ENCODE measurements around the gene CABP7. TPM values are rescaled to one million over a fixed set of nuclear protein-coding genes. Genes with fewer than 3 reads are reported as not detected.
A peak's percentile ranks its signal among the peaks of the same experiment; 100 is the strongest.

Gene CABP7
- total RNA-seq, 1 experiment from 2014 or later, result 2.1 TPM

GRCh38 chr22:29700900-29701154 lies 19.0 kb upstream of the CABP7 start:
- no peaks in the 10 kb centered on the region for H3K27me3 ChIP-seq (ENCODE audit: control insufficient read depth, insufficient read depth, low read length)
- intact Hi-C loops (cut with micrococcal nuclease; ENCODE audit: unreplicated experiment) (no loop called here), in situ Hi-C loops (cut with HindIII; ENCODE audit: low pct_unique_long_range_greater_than_20kb, low sequenced_read_pairs) (no loop called here)
- peak; percentile 17; the same call in 1 of the 2 replicates for ATAC-seq
- peaks cover 53% of the 10 kb centered on the region for H3K4me1 ChIP-seq (ENCODE audit: control insufficient read depth, insufficient read depth, low read length)
- H3K36me3 ChIP-seq (ENCODE audit: control insufficient read depth, insufficient read depth, low read length), result no peaks in the 10 kb centered on the region
- no peak for DNase-seq (ENCODE audit: low read depth, low spot score)
- H3K4me3 ChIP-seq (ENCODE audit: low read depth in 2 of 2, low read length in 2 of 2), result no peak overlapping the region
- peak overlapping the region; percentile 51; the same call in 1 of the 2 replicates for H3K27ac ChIP-seq (ENCODE audit: low read length)
- no peaks in the 10 kb centered on the region for H3K9me3 ChIP-seq (ENCODE audit: control insufficient read depth, insufficient read depth, low read depth, low read length)
- CTCF ChIA-PET, result interaction anchor here (0.6 to 1.1 kb wide), 4 partner anchors 24 to 389 kb away, joined by 3 to 6 read pairs (median 5); no protein-coding TSS in a partner anchor
- TF ChIP-seq POLR2AphosphoS5 (IDR thresholded peaks at IDR 0.05; ENCODE audit: low read depth, low read length) (no peak), CTCF (IDR thresholded peaks at IDR 0.05) (no peak), TCF7L2 (IDR thresholded peaks at IDR 0.05; ENCODE audit: low read depth, low read length) (no peak), SIN3A (IDR thresholded peaks at IDR 0.05; ENCODE audit: borderline replicate concordance, insufficient read depth, low read depth, low read length) (no peak)
- TF ChIP-seq, protein P1, sequence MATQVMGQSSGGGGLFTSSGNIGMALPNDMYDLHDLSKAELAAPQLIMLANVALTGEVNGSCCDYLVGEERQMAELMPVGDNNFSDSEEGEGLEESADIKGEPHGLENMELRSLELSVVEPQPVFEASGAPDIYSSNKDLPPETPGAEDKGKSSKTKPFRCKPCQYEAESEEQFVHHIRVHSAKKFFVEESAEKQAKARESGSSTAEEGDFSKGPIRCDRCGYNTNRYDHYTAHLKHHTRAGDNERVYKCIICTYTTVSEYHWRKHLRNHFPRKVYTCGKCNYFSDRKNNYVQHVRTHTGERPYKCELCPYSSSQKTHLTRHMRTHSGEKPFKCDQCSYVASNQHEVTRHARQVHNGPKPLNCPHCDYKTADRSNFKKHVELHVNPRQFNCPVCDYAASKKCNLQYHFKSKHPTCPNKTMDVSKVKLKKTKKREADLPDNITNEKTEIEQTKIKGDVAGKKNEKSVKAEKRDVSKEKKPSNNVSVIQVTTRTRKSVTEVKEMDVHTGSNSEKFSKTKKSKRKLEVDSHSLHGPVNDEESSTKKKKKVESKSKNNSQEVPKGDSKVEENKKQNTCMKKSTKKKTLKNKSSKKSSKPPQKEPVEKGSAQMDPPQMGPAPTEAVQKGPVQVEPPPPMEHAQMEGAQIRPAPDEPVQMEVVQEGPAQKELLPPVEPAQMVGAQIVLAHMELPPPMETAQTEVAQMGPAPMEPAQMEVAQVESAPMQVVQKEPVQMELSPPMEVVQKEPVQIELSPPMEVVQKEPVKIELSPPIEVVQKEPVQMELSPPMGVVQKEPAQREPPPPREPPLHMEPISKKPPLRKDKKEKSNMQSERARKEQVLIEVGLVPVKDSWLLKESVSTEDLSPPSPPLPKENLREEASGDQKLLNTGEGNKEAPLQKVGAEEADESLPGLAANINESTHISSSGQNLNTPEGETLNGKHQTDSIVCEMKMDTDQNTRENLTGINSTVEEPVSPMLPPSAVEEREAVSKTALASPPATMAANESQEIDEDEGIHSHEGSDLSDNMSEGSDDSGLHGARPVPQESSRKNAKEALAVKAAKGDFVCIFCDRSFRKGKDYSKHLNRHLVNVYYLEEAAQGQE (IDR thresholded peaks at IDR 0.05; ENCODE audit: insufficient read depth in 1 of 2, low read depth in 2 of 2, low read length in 1 of 2), result no peak
- BruUV-seq (replicated peaks), result no TSS peak
- POLR2A ChIA-PET, result interaction anchor here (0.6 to 0.7 kb wide), 2 partner anchors 11 to 350 kb away, joined by 3 read pairs; no protein-coding TSS in a partner anchor

GRCh38 chr22:29701155-29701999 lies 18.4 kb upstream of the CABP7 start:
- Histone ChIP-seq H3K36me3 (ENCODE audit: control insufficient read depth, insufficient read depth, low read length) (no peaks in the 10 kb centered on the region), H3K4me3 (ENCODE audit: low read depth in 2 of 2, low read length in 2 of 2) (no peak overlapping the region), H3K27me3 (ENCODE audit: control insufficient read depth, insufficient read depth, low read length) (no peaks in the 10 kb centered on the region), H3K9me3 (ENCODE audit: control insufficient read depth, insufficient read depth, low read depth, low read length) (no peaks in the 10 kb centered on the region), H3K27ac (ENCODE audit: low read length) (peak overlapping the region; percentile 51), H3K4me1 (ENCODE audit: control insufficient read depth, insufficient read depth, low read length) (peaks cover 53% of the 10 kb centered on the region)
- CTCF ChIA-PET, result interaction anchor here (0.6 to 1.1 kb wide), 4 partner anchors 23 to 388 kb away, joined by 3 to 6 read pairs (median 5); no protein-coding TSS in a partner anchor
- DNase-seq (ENCODE audit: low read depth, low spot score) (no peak), ATAC-seq (peak; percentile 64)
- no peak for TF ChIP-seq CTCF (IDR thresholded peaks at IDR 0.05)
- TF ChIP-seq POLR2AphosphoS5 (IDR thresholded peaks at IDR 0.05; ENCODE audit: low read depth, low read length), result peak; percentile 13; the same call in 1 of the 2 replicates
- no peak for TF ChIP-seq TCF7L2 (IDR thresholded peaks at IDR 0.05; ENCODE audit: low read depth, low read length)
- TF ChIP-seq SIN3A (IDR thresholded peaks at IDR 0.05; ENCODE audit: borderline replicate concordance, insufficient read depth, low read depth, low read length), result no peak
- TF ChIP-seq, protein P1 (IDR thresholded peaks at IDR 0.05; ENCODE audit: insufficient read depth in 1 of 2, low read depth in 2 of 2, low read length in 1 of 2), result no peak
- no TSS peak for BruUV-seq (replicated peaks)
- in situ Hi-C loops (cut with HindIII; ENCODE audit: low pct_unique_long_range_greater_than_20kb, low sequenced_read_pairs) (no loop called here), intact Hi-C loops (cut with micrococcal nuclease; ENCODE audit: unreplicated experiment) (no loop called here)
- POLR2A ChIA-PET, result interaction anchor here (0.6 to 0.7 kb wide), 5 partner anchors 11 to 371 kb away, joined by 3 to 6 read pairs (median 3); no protein-coding TSS in a partner anchor

Measured in Panc1 (cell line).